ENCODE data around the gene PPM1H. TPM values are rescaled to one million over a fixed set of nuclear protein-coding genes. Genes with fewer than 3 reads are reported as not detected.
"Not testable (repeated sequence)": the region's sequence is repeated elsewhere in the genome, so short reads cannot be mapped to it uniquely, and the experiment has no call there.

Gene PPM1H
- total RNA-seq, 1 donor from 2014 or later = 36.6 TPM

- DNase-seq (ENCODE audit: low read depth) = peak; percentile 81
These were observed 202.0 kb downstream of the PPM1H start for GRCh38 chr12:62732861-62733427.

DNA sequence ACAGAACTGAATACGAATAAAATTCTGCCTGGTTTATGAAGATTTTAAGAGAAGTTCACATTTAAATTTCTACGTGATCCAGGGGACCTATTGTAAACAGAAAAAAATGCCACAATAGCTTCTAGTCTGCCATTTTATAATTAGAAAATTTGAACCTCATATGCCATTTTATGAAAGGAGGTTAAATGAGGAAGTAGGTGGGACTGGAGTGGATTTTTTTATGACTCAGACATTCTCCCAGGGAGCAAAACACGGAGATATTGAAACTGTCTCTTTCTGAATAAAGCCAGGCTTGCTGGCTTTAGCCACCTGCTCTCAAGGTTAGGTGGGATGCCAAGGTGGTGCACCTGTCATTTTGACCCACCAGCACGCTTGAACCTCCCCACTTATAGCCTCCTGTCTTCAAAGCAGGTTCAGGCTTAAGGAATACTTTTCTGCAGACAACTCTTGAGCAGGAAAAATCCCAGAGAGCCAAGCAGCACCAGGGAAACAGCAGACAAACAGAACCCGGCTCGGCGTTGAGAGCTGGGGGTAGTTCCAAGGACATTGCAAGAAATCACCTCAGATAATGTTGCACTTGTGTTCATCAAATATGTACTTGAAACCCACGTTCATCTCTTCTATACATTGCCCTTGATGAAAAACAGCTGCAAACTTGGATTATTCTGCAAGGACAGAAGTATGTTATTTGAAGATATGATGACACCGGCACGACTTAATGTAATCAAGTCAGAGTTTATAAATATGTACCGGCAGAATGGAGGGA lies 203.7 kb downstream of the PPM1H start:
- DNase-seq (ENCODE audit: low read depth) = peak; percentile 66

DNA sequence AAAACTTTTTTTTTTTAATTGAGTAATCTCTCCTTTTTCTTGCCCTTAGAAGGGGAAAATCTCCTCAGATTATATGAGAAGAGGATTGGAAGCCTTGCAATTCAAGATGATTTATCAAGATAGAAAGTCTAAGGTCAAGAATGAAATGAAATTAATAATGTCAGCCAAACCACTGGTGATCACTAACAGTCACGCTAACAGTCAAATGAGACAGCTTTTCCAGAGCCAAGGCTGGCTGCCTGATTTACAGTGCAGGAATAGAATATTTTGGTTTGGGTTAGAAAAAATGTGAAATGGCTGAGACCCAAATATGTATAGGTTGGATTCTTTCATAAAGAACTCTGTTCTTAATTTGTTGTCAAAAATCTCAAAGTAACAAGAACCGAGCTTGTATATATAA lies 204.3 kb downstream of the PPM1H start:
- DNase-seq (ENCODE audit: low read depth) = no peak

GRCh38 chr12:62729579-62730544 lies 205.1 kb downstream of the PPM1H start:
- DNase-seq (ENCODE audit: low read depth) = not testable (repeated sequence)

DNA sequence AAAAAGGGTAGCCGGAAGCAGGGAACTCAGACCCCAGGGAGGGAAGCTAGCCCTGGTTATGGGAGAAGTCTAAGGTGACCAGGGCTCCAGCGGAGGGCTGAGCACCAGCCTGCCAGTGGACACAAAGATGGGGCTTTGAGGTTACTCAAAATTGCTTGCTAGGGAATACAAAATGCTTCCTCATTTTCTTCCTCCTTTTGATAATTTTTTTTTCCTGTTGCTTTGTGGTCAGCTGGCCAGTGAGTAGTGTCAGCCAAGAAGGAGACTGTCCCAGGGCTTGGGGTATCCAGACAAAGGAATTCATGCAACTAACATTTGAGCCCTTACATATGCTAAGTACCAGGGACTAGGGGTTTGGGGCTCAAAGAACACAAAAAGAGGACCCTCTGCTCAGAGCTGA lies 206.2 kb downstream of the PPM1H start:
- no peak for DNase-seq (ENCODE audit: low read depth)

GRCh38 chr12:62726471-62726980 lies 208.4 kb downstream of the PPM1H start:
- peak; percentile 98 for DNase-seq (ENCODE audit: low read depth)

DNA sequence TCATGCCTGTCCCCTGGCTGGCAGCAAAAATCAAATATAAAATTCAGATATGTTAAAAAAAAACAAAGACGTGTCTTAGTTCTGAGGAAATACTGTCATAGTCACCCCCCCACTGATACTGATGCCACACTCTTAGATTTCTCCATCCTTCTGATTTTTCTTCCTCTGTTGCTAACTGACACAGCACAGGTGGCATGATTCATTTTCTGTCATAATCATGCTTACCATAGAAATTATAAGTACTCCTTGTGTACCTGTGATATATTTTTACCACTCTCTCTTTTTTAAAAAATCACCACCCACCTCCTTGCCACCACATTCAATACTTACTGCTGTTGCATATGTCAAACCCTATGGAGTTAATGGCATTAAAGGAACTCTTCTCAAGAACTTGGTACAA lies 209.2 kb downstream of the PPM1H start:
- no peak for DNase-seq (ENCODE audit: low read depth)

DNA sequence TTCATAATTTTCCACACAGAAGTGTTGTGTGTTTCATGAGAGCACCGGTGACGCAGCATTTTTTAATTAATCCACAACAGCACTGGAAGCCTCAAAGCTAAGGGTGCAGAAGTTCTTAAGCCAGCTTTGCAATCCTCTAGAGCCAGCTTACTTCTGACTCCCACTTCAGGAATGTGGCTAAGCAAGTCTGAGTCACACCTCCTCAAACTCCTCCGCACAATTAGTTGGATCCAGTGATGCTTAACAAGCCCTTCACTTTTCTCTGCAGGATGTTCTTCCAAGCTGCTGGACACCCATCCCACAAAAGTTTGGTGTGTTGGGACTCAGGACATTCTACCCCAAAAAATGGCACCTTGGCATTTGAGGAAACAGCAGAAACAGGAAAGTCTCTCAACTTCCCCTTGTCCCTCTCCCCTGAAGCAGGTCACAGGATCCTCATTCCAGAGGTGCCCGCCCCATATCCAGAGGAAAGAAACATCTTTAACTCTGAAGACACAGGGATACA lies 210.0 kb downstream of the PPM1H start:
- DNase-seq (ENCODE audit: low read depth) = peak; percentile 100

DNA sequence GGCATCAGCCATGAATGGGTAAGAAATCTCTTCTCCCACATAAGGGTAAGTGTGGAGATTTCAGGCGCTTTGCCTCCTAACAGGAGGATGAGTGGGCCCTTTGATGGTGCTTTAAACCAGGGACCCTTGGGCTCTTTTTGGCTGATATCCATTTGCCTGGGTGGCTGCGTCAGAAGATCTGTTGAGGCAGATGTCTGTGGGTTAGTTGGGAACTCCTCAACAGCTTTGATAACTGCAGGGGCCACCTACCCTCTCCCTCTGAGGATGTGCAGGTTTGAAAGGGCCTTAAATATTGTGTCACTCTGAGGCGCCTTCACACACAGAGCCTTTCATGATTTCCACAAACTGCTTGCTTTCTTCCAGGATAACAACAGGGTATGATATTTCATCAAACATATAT lies 210.7 kb downstream of the PPM1H start:
- DNase-seq (ENCODE audit: low read depth) = no peak

DNA sequence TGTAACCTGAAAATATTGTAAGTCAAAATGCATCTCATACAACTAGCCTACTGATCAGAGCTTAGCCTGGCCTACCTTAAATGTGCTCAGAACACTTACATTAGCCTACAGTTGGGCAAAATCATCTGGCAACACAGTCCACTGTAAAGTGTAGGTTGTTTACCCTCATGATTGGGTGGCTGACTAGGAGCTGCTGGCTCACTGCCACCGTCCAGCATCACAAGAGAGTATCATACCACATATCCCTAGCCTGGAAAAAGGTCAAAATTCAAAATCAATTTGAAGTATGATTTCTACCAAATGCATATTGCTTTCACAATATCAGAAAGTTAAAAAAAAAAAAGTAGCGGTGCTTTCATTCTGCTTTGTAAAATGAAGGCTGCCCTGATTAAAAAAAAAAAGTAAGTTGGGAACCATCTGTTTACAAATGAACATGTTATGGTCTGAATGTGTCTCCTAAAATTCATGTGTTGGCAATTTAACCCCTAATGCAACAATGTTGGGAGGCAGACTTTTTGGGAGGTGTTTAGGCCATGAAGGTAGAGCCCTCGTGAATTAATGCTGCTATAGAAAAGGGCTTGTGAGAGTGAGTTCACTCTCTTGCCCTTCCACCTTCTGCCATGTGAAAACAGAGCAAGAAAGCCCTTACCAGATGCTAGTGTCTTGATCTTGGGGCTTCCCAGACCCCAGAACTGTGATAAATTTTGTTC lies 211.8 kb downstream of the PPM1H start:
- no peak for DNase-seq (ENCODE audit: low read depth)

DNA sequence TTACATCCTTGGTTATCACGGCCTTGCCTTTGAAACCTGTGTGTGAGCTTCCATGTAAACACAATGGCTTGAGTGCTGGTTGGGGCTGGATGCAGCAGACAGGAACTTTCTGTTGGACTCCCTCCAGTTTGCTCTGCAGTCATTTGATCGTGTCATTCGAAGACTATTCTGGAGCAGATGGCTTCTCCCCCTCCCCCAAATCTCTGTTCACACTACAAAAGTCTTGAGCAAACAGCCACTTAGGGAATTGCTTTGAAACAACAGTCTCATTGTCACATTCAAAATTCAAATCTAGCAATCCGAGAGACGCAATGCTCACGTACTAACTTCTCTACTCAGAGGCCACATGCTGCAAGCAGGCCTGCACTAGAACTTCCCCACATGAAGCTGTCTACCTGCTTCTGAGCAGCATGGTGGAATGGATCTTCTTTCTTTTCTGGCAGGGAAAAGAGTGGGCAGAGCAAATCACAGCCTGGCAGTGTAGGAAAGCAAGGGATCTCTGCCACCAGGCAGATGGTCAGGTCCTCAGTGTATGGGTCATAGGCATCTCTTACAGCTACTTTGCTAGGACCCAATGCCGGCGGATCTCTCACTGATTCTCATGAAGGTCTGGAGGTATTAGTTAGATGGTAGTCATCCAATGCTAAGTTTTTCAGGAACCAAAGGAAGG lies 214.2 kb downstream of the PPM1H start:
- DNase-seq (ENCODE audit: low read depth) = peak; percentile 80

- no peak for DNase-seq (ENCODE audit: low read depth)
These were observed 214.9 kb downstream of the PPM1H start for GRCh38 chr12:62720025-62720424.

GRCh38 chr12:62718762-62719426 lies 216.1 kb downstream of the PPM1H start:
- no peak for DNase-seq (ENCODE audit: low read depth)

GRCh38 chr12:62717643-62718042 lies 217.3 kb downstream of the PPM1H start:
- no peak for DNase-seq (ENCODE audit: low read depth)

GRCh38 chr12:62716866-62717525 lies 218.0 kb downstream of the PPM1H start:
- peak; percentile 97 for DNase-seq (ENCODE audit: low read depth)

DNA sequence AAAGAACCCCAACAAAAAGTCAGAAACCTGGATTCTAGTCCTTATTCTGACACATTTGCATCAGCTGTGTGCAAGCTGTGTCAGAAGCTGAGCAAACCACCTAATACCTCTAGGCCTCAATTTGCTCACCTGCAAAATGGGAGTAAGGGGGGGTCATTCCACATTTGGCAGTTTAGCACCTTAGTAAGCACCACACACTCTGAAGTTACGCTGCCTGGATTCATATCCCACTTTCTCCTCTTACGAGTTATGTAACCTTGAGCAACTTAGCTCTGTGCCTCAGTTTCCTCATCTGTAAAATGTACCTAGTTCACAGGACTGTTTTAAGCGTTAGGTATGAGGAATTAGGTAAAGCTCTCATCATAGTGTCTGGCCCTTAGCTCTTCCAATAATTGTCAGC lies 218.9 kb downstream of the PPM1H start:
- no peak for DNase-seq (ENCODE audit: low read depth)

- no peak for DNase-seq (ENCODE audit: low read depth)
These were observed 219.9 kb downstream of the PPM1H start for GRCh38 chr12:62714774-62715721.

DNA sequence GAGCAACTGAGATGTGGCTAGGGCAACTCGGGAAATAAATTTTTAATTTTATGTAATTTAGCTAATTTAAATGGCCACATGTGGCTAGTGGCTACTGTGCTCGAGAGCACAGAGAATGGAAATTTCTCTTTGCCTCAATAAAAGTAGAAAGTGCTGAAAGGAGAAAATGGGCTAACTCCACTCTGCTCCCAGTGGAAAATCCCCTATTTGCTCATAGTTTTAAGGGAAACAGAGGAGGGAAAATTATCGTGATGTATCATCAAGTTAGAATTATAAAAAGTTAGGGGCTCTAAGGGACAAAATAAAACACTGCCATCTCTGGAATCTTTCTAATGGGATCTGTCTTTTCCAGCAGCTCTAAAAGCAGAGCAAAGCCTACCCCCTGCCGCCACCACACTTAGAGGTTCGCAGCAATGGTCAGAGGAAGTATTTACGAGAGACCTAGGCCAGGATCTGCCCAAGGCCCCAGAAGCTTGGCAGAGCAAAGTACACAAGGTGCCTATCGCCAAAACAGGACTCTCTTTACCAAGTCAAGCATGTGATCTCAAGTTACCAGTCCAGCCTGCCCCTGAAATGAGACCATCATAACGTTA lies 220.7 kb downstream of the PPM1H start:
- no peak for DNase-seq (ENCODE audit: low read depth)
